Left kidney (tissue), 2 donors: Measurements from ENCODE around the gene TCP11. TPM values are rescaled to one million over a fixed set of nuclear protein-coding genes. Genes with fewer than 3 reads are reported as not detected.
"Not testable (repeated sequence)": the region's sequence is repeated elsewhere in the genome, so short reads cannot be mapped to it uniquely, and the experiment has no call there.

Experiments
- DNase-seq: peaks from one replicate; pipeline ENCODE4 v3.0.0-alpha.2; 2013
- polyA plus RNA-seq: library from polyadenylated mRNA; unstranded; fragments of 120-200 nt; gene quantifications from one replicate; pipeline ENCODE4 v1.2.1, GENCODE V29; 2013; ENCODE audit not compliant: insufficient read length

Gene TCP11
- polyA plus RNA-seq, 1 donor: 1.9 TPM

DNA sequence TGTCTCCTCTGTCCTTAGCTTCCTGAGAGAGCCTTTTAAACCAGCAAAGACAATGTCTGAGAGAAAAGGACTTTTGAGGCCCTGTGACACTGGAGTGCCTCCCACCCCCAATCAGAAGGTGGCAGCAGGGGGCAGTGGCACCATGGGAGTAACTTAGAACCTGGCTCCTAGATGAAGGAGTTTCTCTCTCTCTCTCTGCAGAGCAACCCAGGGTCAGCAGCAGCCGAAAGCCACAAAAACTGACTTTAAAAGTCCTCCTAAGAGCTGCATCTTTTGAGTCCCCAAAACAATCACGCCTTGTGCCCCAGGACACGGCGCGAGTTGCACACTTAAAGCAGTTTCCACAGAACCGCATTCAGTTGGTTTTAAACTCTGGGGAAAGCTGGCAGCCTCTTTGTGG lies 5.3 kb upstream of the TCP11 start:
- DNase-seq: no peak

DNA sequence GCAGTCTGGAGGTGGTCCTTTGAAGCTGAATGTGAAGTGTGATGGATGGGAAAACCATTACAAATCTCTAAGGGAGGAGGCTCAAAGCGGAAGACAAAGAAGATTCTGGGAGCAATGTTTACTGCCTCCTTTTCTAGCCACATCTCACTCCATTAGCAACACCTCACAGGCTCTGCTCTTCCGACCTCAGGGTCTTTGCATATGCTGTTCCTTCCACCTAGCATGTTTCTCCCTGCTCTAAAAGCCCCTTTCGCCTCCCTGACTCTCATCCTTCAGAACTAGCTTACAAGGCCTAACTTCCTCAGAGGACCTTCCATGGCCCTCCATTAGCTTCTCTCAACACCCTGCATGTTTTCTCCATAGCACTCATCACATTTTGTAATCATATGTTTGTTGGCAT lies 4.6 kb upstream of the TCP11 start:
- no peak for DNase-seq

DNA sequence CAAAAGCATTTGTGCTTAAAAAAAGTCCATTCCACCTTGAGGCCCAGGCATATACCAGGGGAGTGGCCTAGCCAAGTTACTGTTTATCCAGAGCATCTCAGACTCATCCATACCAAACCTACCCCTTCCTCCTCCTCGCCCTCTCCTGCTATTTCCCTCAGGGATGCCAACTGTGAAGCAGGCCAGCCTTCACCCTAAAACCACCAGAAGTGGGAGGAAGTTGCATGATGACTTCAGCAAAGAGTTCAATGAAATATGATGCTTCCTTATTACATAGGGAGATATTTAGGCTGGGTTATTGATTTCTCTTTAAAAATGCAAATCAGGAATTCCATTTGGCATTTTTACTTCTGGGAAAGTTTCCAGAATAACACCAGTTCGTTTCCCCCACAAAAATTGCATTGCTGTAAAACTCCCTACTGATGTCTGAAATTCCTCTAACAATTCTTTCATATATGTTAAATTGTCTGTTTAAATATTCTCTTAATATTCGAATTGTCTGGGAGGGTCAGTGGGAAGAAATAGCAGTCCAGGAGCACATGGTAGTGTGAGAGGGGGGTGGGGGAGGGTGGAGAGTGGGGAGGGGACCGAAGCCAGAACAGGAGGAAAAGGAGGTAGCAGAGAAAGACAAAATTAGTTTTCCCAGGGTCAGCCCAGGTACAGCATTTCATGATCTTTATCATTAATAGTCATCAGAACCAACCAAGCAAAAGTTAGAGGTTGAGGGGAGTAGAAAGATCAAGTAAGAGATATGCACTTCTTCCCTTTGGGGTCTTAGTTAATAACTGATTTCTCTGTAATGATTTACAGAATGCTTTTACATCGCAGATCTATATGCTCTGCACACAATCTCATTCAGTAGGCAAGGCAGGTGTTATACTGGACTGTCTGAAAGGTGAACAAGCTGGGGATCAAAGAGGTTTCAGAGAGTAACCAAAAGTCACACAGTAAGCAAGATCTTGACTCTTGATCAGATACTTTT lies 1.7 kb upstream of the TCP11 start:
- DNase-seq: no peak

DNA sequence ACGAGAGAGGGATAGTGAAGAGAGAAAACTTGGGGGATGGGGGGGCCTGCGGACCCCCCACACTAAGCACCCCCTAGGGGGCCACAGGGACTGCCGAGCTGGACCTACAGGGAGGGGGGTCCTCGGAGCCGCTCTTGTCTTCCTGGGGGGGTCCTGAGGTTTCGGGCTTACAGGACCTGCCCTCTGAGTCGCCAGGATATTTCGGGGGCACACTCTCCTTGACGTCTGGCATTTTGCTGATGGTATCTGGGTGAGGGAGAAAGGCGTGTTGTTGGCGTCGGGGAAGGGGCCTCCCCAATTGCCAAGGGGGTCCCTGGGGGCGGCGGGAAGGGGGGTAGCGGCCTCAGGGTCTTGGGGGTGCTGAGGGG lies 516 bp downstream of the TCP11 start:
- no peak for DNase-seq

DNA sequence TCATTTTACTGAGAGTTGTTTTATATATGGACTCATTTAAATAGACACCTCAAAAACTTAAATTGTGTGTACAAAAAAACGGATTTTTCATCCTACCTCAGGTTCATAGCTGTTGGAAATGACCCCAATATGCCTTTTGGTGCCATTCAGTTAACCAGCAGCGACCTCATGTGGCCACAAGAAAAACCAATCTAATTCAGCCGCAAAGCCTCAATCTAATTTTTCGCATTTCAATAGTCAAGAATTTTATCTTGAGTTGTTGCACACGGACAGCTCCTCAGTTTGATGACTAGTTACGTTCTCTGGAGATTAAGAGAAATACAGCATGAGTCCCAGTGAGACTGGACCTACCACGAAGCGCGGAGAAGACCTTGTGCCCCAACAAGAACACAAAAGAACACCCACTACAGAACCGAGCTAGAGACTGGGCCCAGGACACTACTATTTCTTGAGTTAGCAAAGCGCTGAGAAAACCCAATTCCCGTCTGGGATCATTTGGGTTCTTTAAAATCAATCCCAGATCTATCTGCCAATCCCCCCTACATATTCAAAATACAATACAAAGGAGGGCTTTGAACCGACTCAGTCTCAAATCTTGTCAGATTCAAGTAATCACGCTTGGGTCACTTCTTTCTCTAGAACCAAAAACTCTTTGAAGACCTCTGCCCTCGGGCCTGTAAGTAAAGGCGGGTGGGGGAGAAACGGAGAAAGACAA lies 1.1 kb downstream of the TCP11 start:
- no peak for DNase-seq

DNA sequence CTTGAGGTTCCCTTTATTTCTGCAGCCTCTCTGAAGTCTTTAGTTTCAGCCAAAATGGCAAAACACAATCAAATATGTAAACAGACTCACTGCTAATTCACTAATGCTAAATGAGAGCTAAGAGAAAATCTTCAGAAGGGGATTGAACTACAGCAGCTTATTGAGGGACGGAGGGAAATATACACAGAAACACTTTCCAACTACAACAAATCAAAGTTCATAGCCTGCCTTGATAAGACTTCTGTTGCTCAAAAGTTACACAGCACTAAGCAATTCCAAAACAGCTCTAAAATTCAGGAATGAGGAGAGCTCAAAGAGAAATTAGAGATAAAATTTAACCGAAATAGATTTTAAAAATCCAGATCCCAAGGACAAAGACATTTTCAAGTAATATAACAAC lies 1.7 kb downstream of the TCP11 start:
- no peak for DNase-seq

DNA sequence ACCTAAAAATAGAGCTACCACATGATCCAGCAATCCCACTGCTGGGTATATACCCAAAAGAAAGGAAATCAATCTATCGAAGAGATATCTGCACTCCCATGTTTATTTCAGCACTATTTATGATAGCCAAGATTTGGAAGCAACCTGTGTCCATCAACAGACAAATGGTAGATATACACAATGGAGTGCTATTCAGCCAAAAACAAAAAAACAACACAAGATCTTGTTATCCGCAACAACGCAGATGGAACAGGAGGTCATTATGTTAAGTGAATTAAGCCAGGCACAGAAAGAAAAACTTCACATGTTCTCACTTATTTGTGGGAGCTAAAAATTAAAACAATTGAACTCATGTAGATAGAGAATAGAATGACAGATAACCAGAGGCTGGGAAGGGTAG lies 2.9 kb downstream of the TCP11 start:
- DNase-seq: not testable (repeated sequence)

DNA sequence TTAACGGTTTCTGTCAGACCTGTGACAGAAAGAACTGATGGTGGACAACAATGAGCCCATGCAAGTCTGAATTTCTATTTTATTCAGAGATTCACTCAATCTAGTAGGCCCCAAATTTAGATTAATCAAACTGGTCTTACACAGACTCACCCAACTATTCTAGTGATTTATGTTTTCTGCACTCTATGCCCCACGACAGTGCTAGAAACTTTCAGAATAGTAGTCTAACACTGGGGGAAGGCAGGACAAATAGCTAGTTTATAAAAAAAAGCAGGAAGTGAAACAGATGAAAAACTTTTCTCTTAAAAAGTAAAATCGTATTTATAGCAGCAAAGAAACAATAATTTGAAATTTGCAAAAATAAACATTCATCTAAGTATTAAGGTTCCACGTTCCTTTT lies 5.0 kb downstream of the TCP11 start:
- no peak for DNase-seq

DNA sequence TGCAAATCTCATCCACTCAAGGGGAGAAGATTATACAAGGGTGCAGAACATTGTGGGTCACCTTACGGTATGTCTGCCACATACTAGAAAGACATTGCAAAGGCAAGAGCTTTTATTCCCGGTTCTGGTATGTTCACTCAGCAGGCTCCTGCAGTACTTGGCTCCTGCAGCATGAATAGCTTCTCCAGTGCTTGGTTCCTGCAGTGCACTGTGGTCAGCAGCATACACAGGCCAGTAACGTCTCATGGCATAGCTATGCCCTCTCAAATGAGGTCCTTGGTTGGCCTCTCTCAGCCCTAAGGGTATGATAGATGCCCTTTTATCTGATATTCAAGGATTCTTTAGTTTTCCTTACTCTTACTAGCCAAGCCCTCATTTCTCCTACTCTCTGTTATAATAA lies 12.6 kb downstream of the TCP11 start:
- no peak for DNase-seq

DNA sequence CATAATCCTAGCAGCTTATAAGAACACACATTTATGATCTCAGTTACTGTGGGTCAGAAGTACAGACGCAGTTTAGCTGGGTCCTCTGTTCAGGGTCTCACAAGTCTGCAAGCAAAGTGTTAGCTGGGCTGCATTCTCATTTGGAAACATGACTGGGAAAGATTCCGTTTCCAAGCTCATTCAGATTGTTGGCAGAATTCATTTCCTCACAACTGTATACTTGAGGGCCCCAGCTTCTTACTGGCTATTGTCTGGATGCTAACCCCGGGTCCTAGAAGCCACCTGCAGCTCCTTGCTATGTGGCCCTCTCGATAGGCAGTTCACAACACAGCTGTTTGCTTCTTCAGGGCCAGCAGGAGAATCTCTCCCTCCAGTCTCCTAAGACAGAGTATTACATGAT lies 13.1 kb downstream of the TCP11 start:
- DNase-seq: no peak

DNA sequence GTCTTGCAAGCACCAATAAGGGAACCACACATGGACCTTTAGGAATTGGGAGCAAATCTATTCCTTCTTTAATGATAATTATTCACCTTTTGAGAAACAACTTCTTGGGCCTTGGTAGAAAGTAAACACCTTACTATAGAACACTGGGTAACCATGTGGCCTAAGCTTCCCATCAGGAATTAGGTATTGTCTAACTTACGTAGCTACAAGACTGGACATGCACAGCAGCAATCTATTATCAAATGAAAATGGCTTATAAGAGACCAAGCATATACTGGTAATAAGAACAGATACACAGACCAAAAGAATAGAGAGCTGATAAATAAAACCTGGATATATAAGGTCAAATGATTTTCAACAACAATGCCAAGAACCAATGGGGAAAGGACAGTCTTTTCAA lies 16.8 kb downstream of the TCP11 start:
- DNase-seq: no peak

DNA sequence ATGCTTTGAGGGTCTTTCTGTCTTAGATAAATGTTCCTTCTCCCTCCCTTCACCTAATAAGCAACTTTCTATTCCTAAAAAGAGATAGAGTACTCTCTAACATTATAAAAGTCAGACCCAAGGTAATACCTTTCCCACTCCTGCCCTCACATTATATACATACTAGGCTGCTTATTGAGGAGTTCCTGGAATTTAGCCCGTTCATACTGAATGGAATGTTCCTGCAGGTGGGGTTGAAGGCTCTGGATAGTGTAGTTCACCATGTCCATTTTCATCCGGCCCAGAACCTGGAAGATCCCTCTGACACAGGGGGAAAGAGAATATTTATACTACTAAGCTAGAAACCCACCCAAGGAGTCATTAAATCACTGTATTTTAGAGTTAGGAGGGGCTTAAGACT lies 20.4 kb downstream of the TCP11 start:
- no peak for DNase-seq

DNA sequence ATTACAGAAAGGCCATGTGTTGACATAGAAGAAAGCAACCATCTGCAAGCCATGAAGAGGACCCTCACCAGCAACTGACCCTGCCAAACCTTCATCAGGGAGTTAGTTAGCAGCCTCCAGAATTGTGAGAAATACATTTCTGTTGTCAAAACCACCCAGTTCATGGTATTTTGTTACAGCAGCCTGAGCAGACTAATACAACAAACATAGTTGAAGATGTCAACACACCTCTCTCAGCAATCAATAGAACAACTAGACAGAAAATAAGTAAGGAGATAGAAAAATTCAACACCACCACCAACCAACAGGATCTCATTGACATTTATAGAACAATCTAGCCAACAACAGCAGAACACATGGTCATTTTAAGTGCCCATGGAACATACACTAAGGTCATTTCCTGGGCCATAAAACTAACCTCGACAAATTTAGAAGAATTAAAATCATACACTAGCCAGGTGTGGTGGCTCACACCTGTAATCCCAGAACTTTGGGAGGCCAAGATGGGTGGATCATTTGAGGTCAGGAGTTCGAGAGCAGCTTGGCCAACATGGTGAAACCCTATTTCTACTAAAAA lies 32.7 kb downstream of the TCP11 start:
- no peak for DNase-seq

DNA sequence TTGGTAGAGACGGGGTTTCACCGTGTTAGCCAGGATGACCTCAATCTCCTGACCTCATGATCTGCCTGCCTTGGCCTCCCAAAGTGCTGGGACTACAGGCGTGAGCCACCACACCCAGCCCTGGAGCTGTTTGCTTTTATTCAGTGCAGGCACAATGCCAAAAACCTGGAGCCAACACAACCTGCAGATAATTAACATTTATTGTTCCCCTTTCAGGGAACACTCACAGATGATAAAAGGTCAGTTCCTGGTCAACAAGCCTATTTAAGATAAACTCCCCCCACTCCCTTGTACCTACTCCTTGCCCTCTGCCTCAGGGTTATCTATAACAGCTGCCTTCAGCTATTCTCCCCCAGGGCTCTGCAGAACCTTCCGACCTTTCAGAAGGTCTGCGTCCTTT lies 33.4 kb downstream of the TCP11 start:
- DNase-seq: not testable (repeated sequence)

DNA sequence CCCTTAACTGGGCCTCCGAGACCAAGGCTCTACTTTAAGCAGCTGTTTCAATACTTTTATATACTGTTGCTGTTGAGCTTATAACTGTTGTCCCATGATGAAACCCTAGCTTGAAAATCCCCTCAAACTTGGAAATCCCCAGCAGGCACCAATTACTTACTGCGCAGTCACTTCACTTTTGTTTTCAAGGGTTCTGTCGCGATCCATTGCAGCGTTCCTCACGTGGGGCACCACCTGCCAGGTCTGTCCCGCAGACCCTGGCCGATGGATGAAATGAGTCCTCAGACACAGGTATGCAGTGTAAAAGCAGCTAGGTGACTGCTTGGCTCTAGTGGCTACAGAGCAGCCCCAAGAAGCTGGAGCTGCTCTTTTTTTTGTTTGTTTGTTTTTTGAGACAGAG lies 33.9 kb downstream of the TCP11 start:
- not testable (repeated sequence) for DNase-seq

DNA sequence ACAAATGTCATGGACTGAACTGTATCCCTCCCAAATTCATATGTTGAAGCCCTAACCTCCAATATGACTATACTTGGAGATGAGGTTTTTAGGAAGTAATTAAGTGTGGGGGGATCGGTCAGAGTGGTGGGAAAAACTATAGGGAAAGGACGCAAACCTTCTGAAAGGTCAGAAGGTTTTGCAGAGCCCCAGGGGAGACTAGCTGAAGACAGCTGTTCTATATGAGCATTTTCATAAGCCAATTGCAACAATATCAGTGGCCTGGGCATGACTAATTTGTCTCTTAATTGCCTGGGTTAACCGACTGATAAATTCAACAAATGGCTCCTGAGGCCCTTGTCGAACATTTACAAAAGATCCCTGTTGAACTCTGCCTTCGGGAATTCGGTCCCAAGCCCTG lies 35.1 kb downstream of the TCP11 start:
- DNase-seq: not testable (repeated sequence)

DNA sequence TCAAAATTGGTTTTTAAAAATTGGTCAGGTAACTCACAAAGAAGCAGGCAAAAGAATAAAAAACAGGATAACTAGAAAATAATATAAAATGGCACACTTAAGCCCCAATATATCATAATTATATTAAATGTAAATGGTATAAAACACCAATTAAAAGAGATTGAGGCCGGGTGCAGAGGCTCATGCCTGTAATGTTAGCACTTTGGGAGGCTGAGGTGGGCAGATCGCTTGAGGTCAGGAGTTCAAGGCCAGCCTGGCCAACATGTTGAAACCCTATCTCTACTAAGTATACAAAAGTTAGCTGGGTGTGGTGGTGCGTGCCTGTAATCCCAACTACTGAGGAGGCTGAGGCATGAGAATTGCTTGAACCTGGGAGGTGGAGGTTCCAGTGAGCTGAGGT lies 36.1 kb downstream of the TCP11 start:
- no peak for DNase-seq

DNA sequence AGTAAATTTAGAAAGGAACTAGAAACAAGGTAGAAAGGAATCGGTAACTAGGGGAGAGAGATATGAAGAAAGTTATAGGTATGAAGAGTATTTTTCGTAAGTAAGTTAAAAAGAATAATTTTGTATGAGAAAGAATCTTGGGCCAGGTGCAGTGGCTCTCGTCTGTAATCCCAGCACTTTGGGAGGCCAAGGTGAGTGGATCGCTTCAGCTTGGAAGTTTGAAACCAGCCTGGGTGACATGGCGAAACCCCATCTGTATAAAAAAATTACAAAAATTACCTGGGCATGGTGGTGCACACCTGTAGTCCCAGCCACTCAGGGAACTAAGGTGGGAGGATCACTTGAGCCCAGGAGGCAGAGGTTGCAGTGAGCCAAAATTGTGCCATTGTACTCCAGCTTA lies 42.0 kb downstream of the TCP11 start:
- DNase-seq: no peak

DNA sequence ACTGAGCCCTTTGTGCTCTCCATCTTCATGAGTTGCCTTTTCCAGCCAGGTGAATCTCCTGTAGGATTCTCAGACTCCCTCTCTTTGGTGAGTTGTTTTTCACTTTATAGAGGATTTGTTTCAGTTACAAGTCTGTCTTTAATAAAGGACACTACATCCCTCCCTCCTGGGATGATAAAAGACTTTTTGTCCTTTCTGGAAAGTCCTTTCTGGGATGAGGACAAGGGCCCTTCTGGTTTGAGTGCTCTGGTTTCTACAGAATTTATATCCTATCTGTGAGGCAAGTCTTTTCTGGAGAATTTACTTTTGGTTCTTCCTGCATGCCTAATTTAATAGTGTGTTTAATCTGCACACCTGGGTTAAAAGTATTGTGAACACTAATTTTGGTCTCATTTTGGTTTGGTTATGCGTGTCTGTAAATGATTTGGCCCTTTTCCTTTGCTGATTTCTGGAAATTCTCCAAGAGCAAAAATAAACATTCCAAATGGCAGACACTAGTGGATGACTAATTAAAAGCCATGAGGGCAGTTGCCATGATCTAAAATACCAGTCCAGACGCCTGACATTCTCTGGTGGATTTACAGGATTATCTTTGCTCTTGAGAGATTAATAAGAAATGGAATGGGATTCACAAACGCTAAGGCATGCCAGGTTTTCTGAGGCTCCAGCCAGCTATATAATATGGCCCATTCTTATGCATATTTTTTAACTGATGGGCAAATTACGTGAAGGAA lies 44.8 kb downstream of the TCP11 start:
- DNase-seq: no peak

DNA sequence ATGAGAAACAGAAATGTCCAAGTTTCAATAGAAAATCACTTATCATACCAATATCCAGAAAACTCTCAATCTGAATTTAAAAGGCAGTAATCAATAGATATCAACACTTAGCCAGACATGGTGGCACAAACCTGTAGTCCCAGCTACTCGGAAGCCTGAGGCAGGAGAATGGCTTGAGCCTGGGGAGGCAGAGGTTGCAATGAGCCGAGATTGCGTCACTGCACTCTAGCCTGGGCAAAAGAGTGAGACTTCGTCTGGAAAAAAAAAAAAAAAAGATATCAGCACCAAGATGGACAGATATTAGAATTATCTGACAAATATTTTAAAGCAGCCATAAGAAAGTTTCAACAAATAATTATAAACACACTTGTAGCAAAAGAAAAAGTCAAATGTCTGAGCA lies 47.0 kb downstream of the TCP11 start:
- DNase-seq: no peak

DNA sequence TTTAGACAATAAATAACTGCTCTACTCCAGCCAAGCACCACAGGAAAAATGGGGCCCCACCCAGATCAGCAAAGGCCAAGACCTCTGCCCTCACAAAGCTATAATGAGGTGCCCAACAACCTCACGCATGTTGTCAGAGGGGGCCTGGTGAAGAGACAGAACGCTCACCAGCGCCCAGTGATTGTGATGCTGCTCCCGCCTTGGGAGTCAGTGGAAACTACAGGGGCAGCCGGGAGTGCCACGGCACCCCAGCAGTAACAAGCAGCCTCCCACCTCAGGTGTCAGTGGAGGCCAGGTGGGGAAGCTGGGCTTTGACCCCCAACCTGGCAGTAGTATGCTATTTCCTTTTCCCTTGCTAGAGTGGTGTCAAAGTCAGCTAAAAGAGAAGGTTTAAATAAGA lies 47.4 kb downstream of the TCP11 start:
- no peak for DNase-seq

DNA sequence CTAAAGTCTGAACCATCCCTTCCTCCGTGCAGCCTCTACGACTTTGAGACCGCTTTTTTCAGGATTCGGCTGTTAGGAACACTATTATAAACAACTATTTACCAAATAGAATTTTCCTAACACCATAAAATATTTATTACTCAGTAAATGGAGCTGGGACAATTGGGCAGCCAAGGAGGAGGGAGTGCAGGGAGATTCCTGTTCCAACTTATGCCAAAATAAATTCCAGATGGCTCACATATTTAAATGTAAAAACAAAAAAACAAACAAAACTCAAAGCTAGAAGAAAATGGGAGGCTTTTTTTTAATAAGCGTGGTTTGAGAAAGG lies 48.1 kb downstream of the TCP11 start:
- peak; percentile 8 for DNase-seq
